HepG2 (cell line): ENCODE results near the gene SRSF2. TPM values are rescaled to one million over a fixed set of nuclear protein-coding genes. Genes with fewer than 3 reads are reported as not detected.

Source experiments
- ADNP ChIP-seq: sonication (generic); formaldehyde crosslinking; IDR thresholded peaks from 2 replicates; pipeline ENCODE4 v1.4.0; 2020; ENCODE audit warnings: missing genetic modification reagents
- BCL6 ChIP-seq: IDR thresholded peaks from 2 replicates; pipeline ENCODE4 v1.6.1; 2016; ENCODE audit warnings: missing genetic modification reagents, missing compliant biosample characterization
- KDM5A ChIP-seq: fragments of 200-600 bp; sonication (generic); IDR thresholded peaks from 2 replicates; pipeline ENCODE4 v1.7.0; 2018; ENCODE audit warnings: antibody characterized with exemption, mild to moderate bottlenecking, low read length, borderline replicate concordance
- PAF1 ChIP-seq: IDR thresholded peaks from 2 replicates; pipeline ENCODE4 v1.6.1; 2016; ENCODE audit warnings: missing genetic modification reagents, missing compliant biosample characterization
- POLR2A ChIP-seq, 2 experiments: IDR thresholded peaks; 2 replicates each; pipeline ENCODE4 v1.6.1; 2011; ENCODE audit warnings: low read depth in 2 of 2, low read length in 2 of 2, mild to moderate bottlenecking in 1 of 2, moderate library complexity in 1 of 2; ENCODE audit not compliant: insufficient read depth in 1 of 2
- RBM22 ChIP-seq: fragments of 200-400 bp; formaldehyde crosslinking; optimal IDR thresholded peaks from 2 replicates; pipeline ENCODE3; 2017; ENCODE audit warnings: mild to moderate bottlenecking, low read length, moderate library complexity
- SNAPC2 ChIP-seq: sonication (generic); formaldehyde crosslinking; IDR thresholded peaks from 2 replicates; pipeline ENCODE4 v1.8.1; 2022; ENCODE audit warnings: mild to moderate bottlenecking, missing genetic modification reagents
- TSC22D2 ChIP-seq: sonication (generic); formaldehyde crosslinking; IDR thresholded peaks from 2 replicates; pipeline ENCODE4 v1.5.1; 2020; ENCODE audit warnings: missing genetic modification reagents, mild to moderate bottlenecking, borderline replicate concordance
- ZFY ChIP-seq: sonication (generic); formaldehyde crosslinking; IDR thresholded peaks from 2 replicates; pipeline ENCODE4 v1.4.0; 2020; ENCODE audit warnings: missing genetic modification reagents
- ZNF777 ChIP-seq: sonication (generic); formaldehyde crosslinking; IDR thresholded peaks from 2 replicates; pipeline ENCODE4 v1.4.0; 2020; ENCODE audit warnings: missing genetic modification reagents
- ZNF784 ChIP-seq: sonication (generic); formaldehyde crosslinking; IDR thresholded peaks from 2 replicates; pipeline ENCODE4 v1.5.1; 2020; ENCODE audit warnings: missing genetic modification reagents, mild to moderate bottlenecking, borderline replicate concordance
- ZNF800 ChIP-seq: sonication (generic); formaldehyde crosslinking; IDR thresholded peaks from 2 replicates; pipeline ENCODE4 v1.4.0; 2020; ENCODE audit warnings: missing genetic modification reagents
- polyA plus RNA-seq, 8 experiments: library from polyadenylated mRNA; depleted of rRNA in 3 of 8; stranded (reverse) in 7 of 8; unstranded in 1 of 8; fragments of >200 nt; fragmentation: Illumina TruSeq in 4 of 8; extraction: Trizol in 4 of 8; gene quantifications; 2 replicates each; pipeline versions ENCODE4 v1.2.1 to v1.2.3, GENCODE V29; 2011 to 2016; ENCODE audit warnings: low read depth in 4 of 8, missing spikeins in 1 of 8, mixed read lengths in 1 of 8; ENCODE audit not compliant: insufficient read depth in 1 of 8
- total RNA-seq, 5 experiments: library from RNA; depleted of rRNA; stranded (reverse); fragments of >200 nt; fragmentation: Illumina TruSeq; extraction: Trizol; gene quantifications; 2 replicates each; pipeline ENCODE4 v1.2.3, GENCODE V29; 2016; ENCODE audit warnings: low read depth in 1 of 5

Gene SRSF2
- total and polyA plus RNA-seq, 2 of the 13 experiments (the other 11 are each of a cell fraction or from before 2014, with no cell fraction given): 306 to 319 TPM

DNA sequence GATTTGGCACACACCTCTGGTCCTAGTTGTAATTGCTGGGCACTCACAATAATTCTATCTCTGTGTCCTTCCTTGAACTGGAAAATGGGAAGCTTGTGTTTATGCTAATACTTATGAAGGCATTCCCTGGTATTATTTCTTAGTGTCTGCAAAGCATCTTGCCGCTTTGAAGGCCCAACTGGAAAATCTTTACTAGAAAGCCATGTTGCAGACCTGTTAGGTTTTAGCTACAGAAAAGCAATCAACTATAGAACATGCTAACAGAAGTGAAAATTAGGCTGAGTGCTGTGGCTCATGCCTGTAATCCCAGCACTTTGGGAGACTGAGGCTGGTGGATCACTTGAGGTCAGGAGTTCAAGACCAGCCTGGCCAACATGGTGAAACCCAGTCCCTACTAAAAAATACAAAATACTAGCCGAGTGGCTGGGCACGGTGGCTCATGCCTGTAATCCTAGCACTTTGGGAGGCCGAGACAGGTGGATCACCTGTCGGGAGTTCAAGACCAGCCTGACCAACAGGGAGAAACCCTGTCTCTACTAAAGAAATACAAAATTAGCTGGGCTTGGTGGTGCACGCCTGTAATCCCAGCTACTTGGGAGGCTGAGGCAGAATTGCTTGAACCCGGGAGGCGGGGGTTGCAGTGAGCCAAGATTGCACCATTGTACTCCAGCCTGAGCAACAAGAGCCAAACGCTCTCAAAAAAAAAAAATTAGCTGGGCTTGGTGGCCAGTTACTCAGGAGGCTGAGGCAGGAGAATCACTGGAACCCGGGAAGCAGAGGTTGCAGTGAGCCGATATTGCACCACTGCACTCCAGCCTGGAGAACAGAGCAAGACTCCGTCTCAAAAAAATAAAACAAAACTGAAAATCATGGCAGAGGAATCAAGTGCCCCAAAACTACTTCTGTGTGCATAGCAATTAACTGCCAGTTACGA is 5.1 kb downstream of the SRSF2 start (continued):
- TF ChIP-seq ZNF800 (CRISPR knock-in tag): peak; percentile 32; the same call in 1 of the 2 replicates
- TF ChIP-seq PAF1 (CRISPR knock-in tag): 0 out of 2 replicates have a peak, but pooled peaks have one; percentile 35
- 0 out of 2 replicates have a peak, but pooled peaks have one; percentile 12 for TF ChIP-seq ZNF784 (CRISPR knock-in tag)
- TF ChIP-seq KDM5A: 0 out of 2 replicates have a peak, but pooled peaks have one; percentile 11
- 0 out of 2 replicates have a peak, but pooled peaks have one; percentile 39 for TF ChIP-seq ADNP (CRISPR knock-in tag)
- peak; percentile 10; the same call in 1 of the 2 replicates for TF ChIP-seq ZNF777 (CRISPR knock-in tag)
- 0 out of 2 replicates have a peak, but pooled peaks have one; percentile 3 for TF ChIP-seq BCL6 (CRISPR knock-in tag)
- TF ChIP-seq RBM22: peak; percentile 37
- TF ChIP-seq TSC22D2 (CRISPR knock-in tag): 0 out of 2 replicates have a peak, but pooled peaks have one; percentile 43
- TF ChIP-seq SNAPC2 (CRISPR knock-in tag): 0 out of 2 replicates have a peak, but pooled peaks have one; percentile 17
- 0 out of 2 replicates have a peak, but pooled peaks have one; percentile 20 for TF ChIP-seq ZFY (CRISPR knock-in tag)
- TF ChIP-seq POLR2A (IDR thresholded peaks at IDR 0.05; ENCODE audit: insufficient read depth in 1 of 2, low read depth in 2 of 2, low read length in 2 of 2): peak; percentile 10 to 27; a peak in 1 of 4 replicates
